OCI-LY1 (cell line): ENCODE data around the gene SLC43A1.

Experiments used
- H2AFZ ChIP-seq: fragments of 200-600 bp; sonication (generic), shearing (Covaris generic); 2 replicates; pipeline ENCODE4 v1.6.0; 2014; ENCODE audit warnings: antibody characterized with exemption, mild to moderate bottlenecking, low read length
- H3F3A ChIP-seq: fragments of 200-600 bp; sonication (generic), shearing (Covaris generic); 2 replicates; pipeline ENCODE4 v1.6.0; 2014; ENCODE audit warnings: mild to moderate bottlenecking, antibody characterized with exemption, low read length, moderate library complexity; ENCODE audit not compliant: insufficient read depth
- H3K27ac ChIP-seq: fragments of 200-600 bp; sonication (generic); 2 replicates; pipeline ENCODE4 v1.5.1; 2014; ENCODE audit warnings: low read length, mixed run types, mild to moderate bottlenecking, low read depth; ENCODE audit not compliant: poor library complexity, severe bottlenecking
- H3K27me3 ChIP-seq: fragments of 200-600 bp; sonication (generic); 2 replicates; pipeline ENCODE4 v1.6.0; 2014; ENCODE audit warnings: antibody characterized with exemption, mild to moderate bottlenecking, low read length, moderate library complexity; ENCODE audit not compliant: insufficient read depth
- H3K36me3 ChIP-seq: fragments of 200-600 bp; sonication (generic); 2 replicates; pipeline ENCODE4 v1.6.1; 2014; ENCODE audit warnings: mild to moderate bottlenecking, antibody characterized with exemption, low read length, moderate library complexity, mixed read lengths; ENCODE audit not compliant: insufficient read depth
- H3K4me1 ChIP-seq: fragments of 200-600 bp; sonication (generic); 2 replicates; pipeline ENCODE4 v1.5.1; 2014; ENCODE audit warnings: mild to moderate bottlenecking, low read length, moderate library complexity; ENCODE audit not compliant: insufficient read depth, severe bottlenecking
- H3K4me2 ChIP-seq: fragments of 200-600 bp; sonication (generic), shearing (Covaris generic); 2 replicates; pipeline ENCODE4 v1.6.1; 2014; ENCODE audit warnings: low read length
- H3K4me3 ChIP-seq: fragments of 200-600 bp; sonication (generic); 2 replicates; pipeline ENCODE4 v1.5.1; 2014; ENCODE audit warnings: low read length, low read depth, mild to moderate bottlenecking, mixed read lengths; ENCODE audit not compliant: poor library complexity, severe bottlenecking
- H3K79me2 ChIP-seq: fragments of 200-600 bp; shearing (Covaris generic); 2 replicates; pipeline ENCODE4 v1.6.1; 2016; ENCODE audit warnings: mixed run types, low read length, mixed read lengths; ENCODE audit not compliant: insufficient read depth
- H3K9ac ChIP-seq: fragments of 200-600 bp; sonication (generic), shearing (Covaris generic); 2 replicates; pipeline ENCODE4 v1.6.1; 2014; ENCODE audit warnings: mild to moderate bottlenecking, low read length, mixed read lengths
- H3K9me2 ChIP-seq: fragments of 200-600 bp; sonication (generic), shearing (Covaris generic); 2 replicates; pipeline ENCODE4 v1.6.1; 2014; ENCODE audit warnings: low read depth, mild to moderate bottlenecking, low read length, mixed read lengths
- H3K9me3 ChIP-seq: fragments of 200-600 bp; shearing (Covaris generic); 2 replicates; pipeline ENCODE4 v1.6.1; 2014; ENCODE audit warnings: low read length, mixed read lengths
- H4K20me1 ChIP-seq: fragments of 200-600 bp; sonication (generic), shearing (Covaris generic); 2 replicates; pipeline ENCODE4 v1.6.0; 2016; ENCODE audit warnings: mild to moderate bottlenecking, low read length; ENCODE audit not compliant: insufficient read depth
- EZH2 ChIP-seq: fragments of 200-600 bp; sonication (generic), shearing (Covaris generic); IDR thresholded peaks from 2 replicates; pipeline ENCODE4 v1.8.0; 2017; ENCODE audit warnings: borderline replicate concordance, mixed run types, mild to moderate bottlenecking, antibody characterized with exemption, low read length, moderate library complexity, mixed read lengths
- TF ChIP-seq, protein P1 (sequence below): fragments of 200-600 bp; sonication (generic), shearing (Covaris generic); IDR thresholded peaks from 2 replicates; pipeline ENCODE4 v1.5.1; 2017; ENCODE audit warnings: mild to moderate bottlenecking, antibody characterized with exemption, low read length, moderate library complexity, mixed read lengths

The SLC43A1 gene

DNA sequence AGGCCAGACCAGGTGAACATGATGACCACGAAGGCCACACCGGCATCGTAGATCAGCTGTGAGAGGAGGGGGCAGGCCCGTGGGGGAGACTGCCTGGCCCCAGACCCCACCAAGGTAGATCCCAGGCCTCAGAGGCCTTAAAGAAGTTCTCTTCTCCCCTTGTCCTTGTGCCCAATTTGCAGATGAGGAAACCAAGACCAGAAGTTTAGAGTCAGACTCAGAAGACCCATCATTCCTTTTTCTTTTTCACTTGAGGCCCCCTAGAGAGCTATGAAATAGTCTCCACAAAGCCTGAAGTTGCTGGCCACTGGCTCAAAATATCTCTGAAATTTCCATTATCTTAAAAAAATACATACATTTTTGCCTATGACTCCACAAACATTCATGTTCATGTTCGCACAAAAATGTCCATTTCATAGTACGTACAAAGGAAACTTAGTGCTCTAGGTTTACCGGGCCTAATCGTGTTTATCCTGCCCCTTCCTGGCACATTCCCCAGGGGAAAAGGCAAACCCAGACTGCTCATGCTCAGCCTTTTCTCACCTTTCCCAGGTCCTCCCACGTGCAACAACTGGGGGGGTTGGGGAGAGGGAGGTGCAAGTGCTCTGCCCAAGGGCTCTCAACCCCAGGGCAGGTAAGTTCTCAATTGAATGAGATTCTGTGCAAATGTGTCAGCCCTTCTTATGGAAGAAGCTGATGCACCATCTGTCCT lies 19.2 kb downstream of the SLC43A1 start:
- Histone ChIP-seq H3K9me3 (no peaks in the 10 kb centered on the region), H3K27ac (no peak overlapping the region), H3F3A (no peaks in the 10 kb centered on the region), H3K79me2 (no peaks in the 10 kb centered on the region), H2AFZ (no peak overlapping the region), H3K4me2 (no peak overlapping the region), H4K20me1 (no peaks in the 10 kb centered on the region), H3K27me3 (no peaks in the 10 kb centered on the region), H3K4me3 (no peak overlapping the region), H3K9me2 (no peaks in the 10 kb centered on the region), H3K4me1 (peaks cover 7% of the 10 kb centered on the region), H3K9ac (no peak overlapping the region), H3K36me3 (peaks cover 59% of the 10 kb centered on the region)
- TF ChIP-seq, protein P1, sequence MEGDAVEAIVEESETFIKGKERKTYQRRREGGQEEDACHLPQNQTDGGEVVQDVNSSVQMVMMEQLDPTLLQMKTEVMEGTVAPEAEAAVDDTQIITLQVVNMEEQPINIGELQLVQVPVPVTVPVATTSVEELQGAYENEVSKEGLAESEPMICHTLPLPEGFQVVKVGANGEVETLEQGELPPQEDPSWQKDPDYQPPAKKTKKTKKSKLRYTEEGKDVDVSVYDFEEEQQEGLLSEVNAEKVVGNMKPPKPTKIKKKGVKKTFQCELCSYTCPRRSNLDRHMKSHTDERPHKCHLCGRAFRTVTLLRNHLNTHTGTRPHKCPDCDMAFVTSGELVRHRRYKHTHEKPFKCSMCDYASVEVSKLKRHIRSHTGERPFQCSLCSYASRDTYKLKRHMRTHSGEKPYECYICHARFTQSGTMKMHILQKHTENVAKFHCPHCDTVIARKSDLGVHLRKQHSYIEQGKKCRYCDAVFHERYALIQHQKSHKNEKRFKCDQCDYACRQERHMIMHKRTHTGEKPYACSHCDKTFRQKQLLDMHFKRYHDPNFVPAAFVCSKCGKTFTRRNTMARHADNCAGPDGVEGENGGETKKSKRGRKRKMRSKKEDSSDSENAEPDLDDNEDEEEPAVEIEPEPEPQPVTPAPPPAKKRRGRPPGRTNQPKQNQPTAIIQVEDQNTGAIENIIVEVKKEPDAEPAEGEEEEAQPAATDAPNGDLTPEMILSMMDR, result no peak

DNA sequence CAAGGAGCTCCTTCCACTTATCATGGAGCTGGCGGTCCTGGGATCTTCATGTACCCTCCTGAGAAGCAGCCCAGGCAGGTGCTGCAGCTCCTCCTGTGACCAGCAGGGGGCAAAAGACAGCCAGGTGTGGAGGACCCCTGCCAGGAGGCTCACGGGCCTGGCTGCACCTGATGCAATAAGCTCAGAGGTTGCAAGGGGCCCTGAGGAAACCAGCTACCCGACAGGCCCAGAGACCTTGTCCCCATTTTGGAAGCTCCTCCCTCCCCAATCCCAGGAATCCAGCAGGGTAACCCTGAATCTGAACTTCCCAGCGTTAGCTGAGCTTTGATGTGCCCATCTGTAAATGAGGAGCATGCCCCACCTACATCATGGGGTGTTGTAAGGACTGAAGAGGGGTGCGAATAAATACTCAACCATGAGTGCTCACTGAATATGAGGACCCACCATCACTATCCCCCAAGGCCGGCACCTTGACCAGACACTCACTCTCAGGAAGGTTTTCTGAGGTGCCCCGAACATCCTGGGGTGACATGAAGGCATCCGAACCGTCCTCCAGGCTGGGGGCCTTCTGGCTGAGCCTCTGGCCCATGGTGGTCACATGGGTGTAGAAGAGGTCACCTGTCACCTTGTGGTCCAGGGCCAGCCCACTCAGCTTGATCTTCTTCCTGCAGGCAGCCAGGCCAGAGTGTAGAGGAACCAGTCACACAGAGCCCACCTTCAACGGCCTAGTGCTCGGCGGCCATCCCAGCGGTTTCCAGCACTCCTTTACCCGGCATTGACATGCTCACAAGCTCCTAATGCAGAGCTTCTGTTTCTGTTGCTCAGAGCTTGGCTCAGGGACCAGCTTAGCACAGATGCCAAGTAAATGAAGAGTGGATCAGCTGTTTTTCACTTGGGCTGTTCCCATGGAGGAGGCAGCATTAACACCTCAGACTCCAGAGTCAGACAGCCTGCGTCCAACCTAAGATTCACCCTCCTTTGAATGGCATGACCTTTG lies 21.7 kb downstream of the SLC43A1 start:
- peak overlapping the region; percentile 73 for H3K27ac ChIP-seq
- no peaks in the 10 kb centered on the region for H3F3A ChIP-seq
- no peaks in the 10 kb centered on the region for H3K9me3 ChIP-seq
- H3K27me3 ChIP-seq, result no peaks in the 10 kb centered on the region
- H3K4me1 ChIP-seq, result peaks cover 7% of the 10 kb centered on the region
- H3K79me2 ChIP-seq, result no peaks in the 10 kb centered on the region
- H3K9me2 ChIP-seq, result no peaks in the 10 kb centered on the region
- no peak overlapping the region for H3K4me3 ChIP-seq
- peaks cover 61% of the 10 kb centered on the region for H3K36me3 ChIP-seq
- no peak overlapping the region for H3K4me2 ChIP-seq
- peak overlapping the region; percentile 51; the same call in 1 of the 2 replicates for H3K9ac ChIP-seq
- H2AFZ ChIP-seq, result no peak overlapping the region
- H4K20me1 ChIP-seq, result no peaks in the 10 kb centered on the region
- TF ChIP-seq, protein P1, result peak; percentile 94
- no peak for TF ChIP-seq EZH2

DNA sequence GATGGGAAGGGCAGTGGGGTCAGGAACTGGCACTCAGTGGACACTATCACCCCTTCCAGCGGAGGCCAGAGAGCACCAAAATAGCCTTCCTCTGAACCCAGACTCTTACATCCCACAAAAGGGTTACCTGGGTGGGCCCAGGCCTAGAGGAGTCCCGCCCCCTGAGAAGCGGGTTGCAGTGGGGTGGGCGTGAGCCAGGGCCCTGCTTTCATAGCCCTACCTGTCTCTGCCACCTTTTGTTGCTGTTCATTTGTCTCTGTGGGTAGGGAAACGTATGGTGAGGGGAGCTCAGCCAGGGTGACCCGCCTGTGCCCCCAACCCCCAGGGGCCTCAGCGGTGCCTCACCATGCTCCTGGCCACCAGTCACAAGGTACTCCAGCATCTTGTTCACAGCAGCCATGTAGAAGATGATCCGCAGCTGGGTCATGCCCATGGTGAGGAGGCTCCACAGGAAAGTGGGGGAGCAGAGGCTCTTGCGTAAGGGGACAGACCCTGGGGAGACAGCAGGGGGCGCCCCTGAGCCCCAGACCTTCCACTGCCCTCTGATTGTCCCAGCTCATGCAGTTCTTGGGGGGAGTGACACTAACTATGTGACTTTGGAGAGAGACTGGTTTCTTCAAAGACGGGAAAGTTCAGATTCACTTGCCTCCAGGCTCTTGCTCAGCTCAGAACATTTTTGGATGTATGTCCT lies 24.0 kb downstream of the SLC43A1 start:
- Histone ChIP-seq H3K9ac (no peak overlapping the region), H3K27ac (no peak overlapping the region), H3K27me3 (no peaks in the 10 kb centered on the region), H4K20me1 (no peaks in the 10 kb centered on the region), H3F3A (no peaks in the 10 kb centered on the region), H3K36me3 (peaks cover 60% of the 10 kb centered on the region), H3K79me2 (no peaks in the 10 kb centered on the region), H3K4me3 (no peak overlapping the region), H2AFZ (no peak overlapping the region), H3K4me2 (no peak overlapping the region), H3K9me2 (no peaks in the 10 kb centered on the region), H3K4me1 (peaks cover 7% of the 10 kb centered on the region), H3K9me3 (no peaks in the 10 kb centered on the region)
- TF ChIP-seq, protein P1, result peak; percentile 84
- no peak for TF ChIP-seq EZH2
